Endothelial cell of umbilical vein (primary cell): ENCODE data around the gene CHURC1. TPM values are rescaled to one million over a fixed set of nuclear protein-coding genes. Genes with fewer than 3 reads are reported as not detected.

ENCODE experiments used
- BruUV-seq: library from RNA; stranded (reverse); fragments of 400-500 nt; replicated peaks from 2 replicates; lab custom pipeline; 2021; lab: Mats Ljungman, UMichigan
- CTCF ChIA-PET: fragments of 300-600, 350-600 bp; sonication (Branson Sonifier 250); formaldehyde crosslinking; loops from one replicate; lab custom pipeline; 2021; ENCODE audit warnings: antibody characterized with exemption, inconsistent platforms; lab: Charles Lee
- POLR2A ChIA-PET: fragments of 300-600, 350-600 bp; sonication (Branson Sonifier 250); formaldehyde crosslinking; loops from one replicate; lab custom pipeline; 2021; ENCODE audit warnings: antibody characterized with exemption, inconsistent platforms; lab: Charles Lee
- DNase-seq: peaks from one replicate; pipeline ENCODE4 v3.0.0-alpha.2; 2011; ENCODE audit warnings: low read depth, low spot score
- FAIRE-seq: peaks from 2 replicates; lab custom pipeline; 2011; peaks lifted over from hg19 to GRCh38; lab: Jason Lieb, UNC
- H2AFZ ChIP-seq: 2 replicates; pipeline ENCODE4 v1.6.0; 2012; ENCODE audit warnings: low read depth, low read length, control low read depth, inconsistent platforms
- H3K27ac ChIP-seq: 2 replicates; pipeline ENCODE4 v1.5.1; 2011; ENCODE audit warnings: low read depth, mild to moderate bottlenecking, control low read depth, low read length, moderate library complexity; ENCODE audit not compliant: insufficient read depth
- H3K27me3 ChIP-seq, 2 experiments: 2 replicates each; pipeline versions ENCODE4 v1.6.0 to v1.6.1; 2011; ENCODE audit warnings: low read length in 2 of 2, mixed read lengths in 1 of 2; ENCODE audit not compliant: control insufficient read depth in 2 of 2, insufficient read depth in 2 of 2
- H3K36me3 ChIP-seq, 2 experiments: 2 replicates in 1 of 2; 3 replicates in 1 of 2; pipeline ENCODE4 v1.5.1; 2011; ENCODE audit warnings: low read length in 2 of 2, mild to moderate bottlenecking in 1 of 2, moderate library complexity in 1 of 2; ENCODE audit not compliant: control insufficient read depth in 2 of 2, insufficient read depth in 2 of 2; ENCODE audit errors: extremely low read depth in 1 of 2
- H3K4me1 ChIP-seq: 3 replicates; pipeline ENCODE4 v1.5.1; 2011; ENCODE audit warnings: mild to moderate bottlenecking, low read length; ENCODE audit not compliant: control insufficient read depth, insufficient read depth; ENCODE audit errors: extremely low read depth
- H3K4me2 ChIP-seq: 2 replicates; pipeline ENCODE4 v1.6.1; 2011; ENCODE audit warnings: low read length, control low read depth, mixed read lengths; ENCODE audit not compliant: insufficient read depth
- H3K4me3 ChIP-seq, 3 experiments: fragments of 200-600 bp in 1 of 3; sonication (generic), shearing (Covaris generic) in 1 of 3; replicated peaks in 1 of 3; 2 replicates each; pipeline ENCODE4 v1.5.1; 2011 to 2016; ENCODE audit warnings: control low read depth in 3 of 3, low read length in 3 of 3, mild to moderate bottlenecking in 2 of 3, inconsistent platforms in 1 of 3, low read depth in 1 of 3, moderate library complexity in 1 of 3; ENCODE audit not compliant: insufficient read depth in 1 of 3
- H3K79me2 ChIP-seq: 2 replicates; pipeline ENCODE4 v1.6.0; 2012; ENCODE audit warnings: low read length, inconsistent platforms; ENCODE audit not compliant: control insufficient read depth, insufficient read depth
- H3K9ac ChIP-seq: replicated peaks from 2 replicates; pipeline ENCODE3; 2011; ENCODE audit warnings: low read length, control low read depth; ENCODE audit not compliant: insufficient read depth; ENCODE audit errors: extremely low read depth
- H3K9me1 ChIP-seq: replicated peaks from 3 replicates; pipeline ENCODE4 v1.6.0; 2011; ENCODE audit warnings: mild to moderate bottlenecking, low read length; ENCODE audit not compliant: control insufficient read depth, insufficient read depth; ENCODE audit errors: extremely low read depth
- H3K9me3 ChIP-seq: replicated peaks from 2 replicates; pipeline ENCODE4 v1.5.1; 2012; ENCODE audit warnings: low read length, inconsistent platforms; ENCODE audit not compliant: control insufficient read depth, insufficient read depth
- H4K20me1 ChIP-seq: replicated peaks from 2 replicates; pipeline ENCODE3; 2011; ENCODE audit warnings: mild to moderate bottlenecking, low read length; ENCODE audit not compliant: control insufficient read depth, insufficient read depth; ENCODE audit errors: extremely low read depth
- CTCF ChIP-seq, 2 donors: IDR thresholded peaks; 1 replicate in 1 of 2; 2 replicates in 1 of 2; pipeline ENCODE4 v1.5.1; 2011; ENCODE audit warnings: low read length in 2 of 2, mild to moderate bottlenecking in 2 of 2, moderate library complexity in 2 of 2, control low read depth in 1 of 2, inconsistent platforms in 1 of 2, low read depth in 1 of 2; ENCODE audit not compliant: insufficient read depth in 1 of 2; ENCODE audit errors: extremely low read depth in 1 of 2
- EZH2 ChIP-seq: IDR thresholded peaks from 2 replicates; pipeline ENCODE4 v1.6.1; 2012; ENCODE audit warnings: borderline replicate concordance, low read depth, mild to moderate bottlenecking, moderate library complexity, low read length, inconsistent platforms; ENCODE audit not compliant: severe bottlenecking
- FOS ChIP-seq: IDR thresholded peaks from 2 replicates; pipeline ENCODE4 v1.6.1; 2011; ENCODE audit warnings: mild to moderate bottlenecking, low read length, moderate library complexity, borderline replicate concordance; ENCODE audit not compliant: insufficient read depth
- GATA2 ChIP-seq: IDR thresholded peaks from 2 replicates; pipeline ENCODE4 v1.7.0; 2011; ENCODE audit warnings: low read depth, mild to moderate bottlenecking, moderate library complexity, mixed read lengths, low read length; ENCODE audit not compliant: insufficient read length, insufficient read depth
- JUN ChIP-seq: IDR thresholded peaks from 2 replicates; pipeline ENCODE4 v1.6.1; 2011; ENCODE audit warnings: borderline replicate concordance, low read depth; ENCODE audit not compliant: insufficient read length, insufficient read depth
- MAX ChIP-seq: IDR thresholded peaks from 2 replicates; pipeline ENCODE4 v1.6.1; 2011; ENCODE audit not compliant: insufficient read depth, insufficient read length
- MYC ChIP-seq: IDR thresholded peaks from one replicate; pipeline ENCODE4 v1.6.1; 2011; ENCODE audit warnings: mild to moderate bottlenecking, low read depth, low read length
- POLR2A ChIP-seq: IDR thresholded peaks from 2 replicates; pipeline ENCODE4 v1.6.1; 2012; ENCODE audit warnings: low read depth, mild to moderate bottlenecking, control low read depth, low read length
- POLR2AphosphoS5 ChIP-seq: IDR thresholded peaks from 2 replicates; pipeline ENCODE4 v1.6.1; 2012; ENCODE audit warnings: low read depth, mild to moderate bottlenecking, control low read depth, low read length, moderate library complexity; ENCODE audit not compliant: insufficient read depth
- dilution Hi-C: fragments of 300-500 bp; cut with MboI; formaldehyde crosslinking; loops from one replicate; pipeline ENCODE4 v1.15.0; 2019; ENCODE audit warnings: low sequenced_read_pairs; ENCODE audit not compliant: extremely low pct_ligation_motif_present
- intact Hi-C: fragments of 100-400 bp; cut with micrococcal nuclease; formaldehyde crosslinking; loops from one replicate; pipeline ENCODE4 v1.10.0; 2022
- polyA plus RNA-seq, 4 experiments: library from polyadenylated mRNA; depleted of rRNA in 3 of 4; stranded (reverse) in 3 of 4; unstranded in 1 of 4; fragments of >200 nt; gene quantifications; 2 replicates each; pipeline versions ENCODE4 v1.2.1 to v1.2.3, GENCODE V29; 2011 to 2012; ENCODE audit warnings: missing spikeins in 1 of 4
- total RNA-seq: library from RNA; stranded (reverse); gene quantifications from 2 replicates; pipeline ENCODE4 v1.2.3, GENCODE V29; 2021

Gene CHURC1
- total and polyA plus RNA-seq, 2 donors (not counting 3 experiments of a cell fraction or from before 2014, with no cell fraction given) = 44.4 to 62.2 TPM

- no peak for FAIRE-seq
- Histone ChIP-seq H3K4me2 (no peak overlapping the region), H3K4me3 (no peak overlapping the region), H3K9me3 (no peaks in the 10 kb centered on the region), H3K9me1 (no peaks in the 10 kb centered on the region), H4K20me1 (no peaks in the 10 kb centered on the region), H2AFZ (no peak overlapping the region), H3K27me3 (no peaks in the 10 kb centered on the region), H3K79me2 (no peaks in the 10 kb centered on the region), H3K4me1 (no peaks in the 10 kb centered on the region), H3K27ac (no peak overlapping the region), H3K9ac (no peak overlapping the region), H3K36me3 (peaks cover 0 to 4% of the 10 kb centered on the region in 2 experiments)
- DNase-seq = no peak
- CTCF ChIA-PET = no interaction called here
- TF ChIP-seq MYC (no peak), EZH2 (no peak), CTCF (IDR thresholded peaks at IDR 0.05; ENCODE audit: extremely low read depth in 1 of 2, insufficient read depth in 1 of 2, low read depth in 1 of 2, low read length in 2 of 2) (no peak), FOS (no peak), JUN (no peak), POLR2AphosphoS5 (no peak), POLR2A (no peak), GATA2 (no peak), MAX (no peak)
- BruUV-seq = no TSS peak
- POLR2A ChIA-PET = no interaction called here
- intact Hi-C loops = no loop called here
- dilution Hi-C loops = no loop called here
Measured at GRCh38 chr14:64934338-64934929, 20.2 kb downstream of the CHURC1 start.
